Activated CD4-positive, CD25-positive, alpha-beta regulatory T cell (primary cell): ENCODE data around the gene ZNF606.

Experiments
- DNase-seq, 4 experiments: peaks; one replicate each; lab custom pipeline; 2025; lab: John Stamatoyannopoulos, UW

The ZNF606 gene

DNA sequence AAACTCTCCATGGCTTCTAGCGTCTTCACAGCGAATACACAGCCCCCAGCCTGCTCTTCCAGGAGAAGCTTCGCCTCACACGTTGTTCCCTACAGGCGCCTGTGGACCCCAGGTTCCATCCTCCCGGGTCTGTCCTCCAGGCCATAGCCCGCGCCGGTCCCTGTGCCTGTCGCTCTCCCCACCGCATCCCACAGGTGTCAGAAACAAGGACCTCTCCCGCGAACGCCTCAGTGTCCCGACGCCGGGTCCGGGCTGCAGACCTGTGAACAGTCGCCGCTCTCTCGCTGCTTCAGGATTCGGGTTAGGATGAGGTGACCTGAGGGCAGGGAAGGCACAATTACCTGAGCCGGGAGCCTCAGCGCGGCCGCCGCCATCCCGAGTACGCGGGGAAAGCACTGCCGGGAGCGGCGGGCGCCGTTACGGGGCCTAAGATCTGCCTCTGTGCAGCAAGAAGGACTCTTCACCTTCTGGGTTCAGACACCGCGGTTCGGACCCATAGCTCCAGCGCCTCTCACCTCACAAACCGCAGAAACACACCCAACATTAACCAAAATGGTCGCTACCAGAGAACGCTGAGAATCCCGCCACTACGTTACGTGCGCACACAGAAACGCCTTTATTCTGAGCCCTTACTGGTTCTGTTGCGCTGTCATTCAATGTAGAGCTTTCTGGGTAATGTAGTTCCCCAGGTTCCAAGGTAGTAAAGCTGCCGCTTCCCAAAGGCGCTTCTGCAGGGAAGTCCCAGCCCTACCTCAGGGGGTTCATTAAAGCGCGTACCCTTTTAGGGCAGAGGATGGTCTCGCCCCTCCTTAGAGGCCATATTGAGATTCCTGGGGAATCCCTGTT, 67.6 kb downstream of the ZNF606 start, which contains the start of gene ZNF418:
Gene ZNF418, minus strand, starts transcription at position 583 of the 846 bp plus-strand sequence. CDS start 1,580 bp downstream, outside the sequence.
- no peak for DNase-seq

DNA sequence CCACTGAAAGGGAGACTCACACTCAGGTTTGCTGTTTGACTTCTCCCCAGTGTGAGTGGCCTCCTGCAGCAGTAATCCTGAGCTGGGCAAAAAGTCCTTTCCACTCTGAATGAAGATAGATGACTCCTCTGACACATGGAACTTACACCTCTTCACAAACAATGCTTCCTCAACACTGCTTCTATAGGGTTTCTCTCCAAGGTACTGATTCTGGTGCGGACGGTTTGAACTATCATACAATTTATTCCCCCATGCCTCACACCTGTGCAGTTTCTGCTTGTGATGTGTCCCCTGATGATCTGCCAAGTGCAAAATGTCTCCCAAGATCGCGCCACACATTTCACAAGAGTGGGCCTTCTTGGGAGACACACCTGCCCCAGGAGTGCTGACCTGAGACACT, 75.0 kb downstream of the ZNF606 start:
- no peak for DNase-seq
